Measurements from ENCODE around the gene MMEL1. TPM values are rescaled to one million over a fixed set of nuclear protein-coding genes. Genes with fewer than 3 reads are reported as not detected.
"Not testable (repeated sequence)": the region's sequence is repeated elsewhere in the genome, so short reads cannot be mapped to it uniquely, and the experiment has no call there.

The MMEL1 gene
- total and polyA plus RNA-seq, 2 donors (not counting 3 experiments of a cell fraction or from before 2014, with no cell fraction given), result 1.1 to 1.2 TPM

DNA sequence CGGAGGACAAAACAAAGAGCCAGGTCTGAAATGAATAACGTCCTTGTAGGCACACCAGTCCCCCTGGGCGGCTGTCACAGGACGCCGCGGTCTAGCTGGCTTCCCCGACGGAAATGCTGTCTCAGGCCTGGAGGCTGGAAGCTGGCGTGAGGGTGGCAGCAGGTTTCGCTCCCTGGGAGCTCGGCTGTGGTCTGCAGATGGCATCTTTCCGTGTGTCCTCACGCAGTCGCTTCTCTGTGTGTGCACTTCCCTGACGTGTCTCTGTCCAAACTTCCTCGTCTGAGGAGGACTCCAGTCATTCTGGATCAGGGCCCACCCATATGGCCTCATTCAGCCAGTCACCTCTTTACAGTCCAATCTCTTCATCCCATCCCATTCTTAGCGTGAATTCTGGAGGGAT is 62.5 kb downstream of the MMEL1 start:
- Histone ChIP-seq H3K9me1 (replicated peaks; ENCODE audit: control insufficient read depth, extremely low read depth, insufficient read depth, low read length) (no peaks in the 10 kb centered on the region), H3K4me2 (ENCODE audit: insufficient read depth, low read length) (no peak overlapping the region), H3K4me3 (replicated peaks in 1 of 3; ENCODE audit: insufficient read depth in 1 of 3, low read depth in 1 of 3, low read length in 3 of 3) (no peak overlapping the region), H3K79me2 (ENCODE audit: control insufficient read depth, insufficient read depth, low read length) (no peaks in the 10 kb centered on the region), H4K20me1 (replicated peaks; ENCODE audit: control insufficient read depth, extremely low read depth, insufficient read depth, low read length) (no peaks in the 10 kb centered on the region), H3K9me3 (replicated peaks; ENCODE audit: control insufficient read depth, insufficient read depth, low read length) (no peaks in the 10 kb centered on the region), H3K27me3 (ENCODE audit: control insufficient read depth in 2 of 2, insufficient read depth in 2 of 2, low read length in 2 of 2) (peaks cover 2 to 4% of the 10 kb centered on the region in 2 experiments), H2AFZ (ENCODE audit: low read depth, low read length) (no peak overlapping the region), H3K9ac (replicated peaks; ENCODE audit: extremely low read depth, insufficient read depth, low read length) (no peak overlapping the region), H3K36me3 (ENCODE audit: control insufficient read depth in 2 of 2, extremely low read depth in 1 of 2, insufficient read depth in 2 of 2, low read length in 2 of 2) (no peaks in the 10 kb centered on the region), H3K27ac (ENCODE audit: insufficient read depth, low read depth, low read length) (no peak overlapping the region), H3K4me1 (ENCODE audit: control insufficient read depth, extremely low read depth, insufficient read depth, low read length) (no peaks in the 10 kb centered on the region)
- ChIA-PET CTCF (interaction anchor here (1.4 kb wide), 1 partner anchor 9 kb away, joined by 5 read pairs; no protein-coding TSS in a partner anchor), POLR2A (no interaction called here)
- intact Hi-C loops (cut with micrococcal nuclease), result no loop called here
- FAIRE-seq, result no peak
- BruUV-seq (replicated peaks), result no TSS peak
- TF ChIP-seq, protein P1, sequence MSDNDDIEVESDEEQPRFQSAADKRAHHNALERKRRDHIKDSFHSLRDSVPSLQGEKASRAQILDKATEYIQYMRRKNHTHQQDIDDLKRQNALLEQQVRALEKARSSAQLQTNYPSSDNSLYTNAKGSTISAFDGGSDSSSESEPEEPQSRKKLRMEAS (IDR thresholded peaks at IDR 0.05; ENCODE audit: insufficient read depth, insufficient read length), result no peak
- no peak for DNase-seq (ENCODE audit: low read depth, low spot score)
- dilution Hi-C loops (cut with MboI; ENCODE audit: extremely low pct_ligation_motif_present, low sequenced_read_pairs), result no loop called here

DNA sequence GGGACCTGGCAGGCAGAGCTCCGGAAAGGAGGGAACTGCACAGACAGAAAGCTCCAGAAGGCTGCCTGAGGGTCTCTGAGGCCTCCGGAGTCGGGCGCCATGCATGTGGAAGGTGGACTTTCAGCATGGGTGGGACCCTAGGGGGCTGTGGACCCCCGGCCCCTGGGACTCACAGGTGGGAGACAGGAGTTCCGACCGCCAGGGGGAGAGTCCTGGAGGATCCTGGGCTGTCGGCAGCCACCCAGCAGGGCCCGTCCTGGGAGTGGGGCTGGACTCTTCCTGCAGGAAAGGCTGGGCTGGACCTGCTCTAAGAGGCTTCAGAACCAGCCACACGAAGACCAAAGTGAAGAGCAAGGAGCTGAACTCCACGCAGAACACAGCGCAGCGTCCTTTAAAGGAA is 63.1 kb downstream of the MMEL1 start:
- H3K27ac ChIP-seq (ENCODE audit: insufficient read depth, low read depth, low read length); H3K79me2 ChIP-seq (ENCODE audit: control insufficient read depth, insufficient read depth, low read length); BruUV-seq (replicated peaks); H4K20me1 ChIP-seq (replicated peaks; ENCODE audit: control insufficient read depth, extremely low read depth, insufficient read depth, low read length); H2AFZ ChIP-seq (ENCODE audit: low read depth, low read length); intact Hi-C loops (cut with micrococcal nuclease); H3K27me3 ChIP-seq (ENCODE audit: control insufficient read depth in 2 of 2, insufficient read depth in 2 of 2, low read length in 2 of 2); DNase-seq (ENCODE audit: low read depth, low spot score); dilution Hi-C loops (cut with MboI; ENCODE audit: extremely low pct_ligation_motif_present, low sequenced_read_pairs); H3K9ac ChIP-seq (replicated peaks; ENCODE audit: extremely low read depth, insufficient read depth, low read length); H3K4me1 ChIP-seq (ENCODE audit: control insufficient read depth, extremely low read depth, insufficient read depth, low read length); H3K36me3 ChIP-seq (ENCODE audit: control insufficient read depth in 2 of 2, extremely low read depth in 1 of 2, insufficient read depth in 2 of 2, low read length in 2 of 2); FAIRE-seq; H3K9me1 ChIP-seq (replicated peaks; ENCODE audit: control insufficient read depth, extremely low read depth, insufficient read depth, low read length); H3K4me3 ChIP-seq (replicated peaks in 1 of 3; ENCODE audit: insufficient read depth in 1 of 3, low read depth in 1 of 3, low read length in 3 of 3); H3K9me3 ChIP-seq (replicated peaks; ENCODE audit: control insufficient read depth, insufficient read depth, low read length); H3K4me2 ChIP-seq (ENCODE audit: insufficient read depth, low read length): not testable (repeated sequence)
- ChIA-PET CTCF (interaction anchor here (1.4 kb wide), 1 partner anchor 8 kb away, joined by 5 read pairs; no protein-coding TSS in a partner anchor), POLR2A (interaction anchor here (0.8 kb wide), 1 partner anchor 21 kb away, joined by 3 read pairs; no protein-coding TSS in a partner anchor)

Data from endothelial cell of umbilical vein (primary cell).